NOMO-1 treated with dmso at 0.1 percent for 144 hours (cell line): ENCODE results near the gene NPAT.
A peak's percentile ranks its signal among the peaks of the same experiment; 100 is the strongest.

Experiments used
- DNase-seq: peaks from one replicate; lab custom pipeline; 2025; ENCODE audit not compliant: unreplicated experiment; lab: John Stamatoyannopoulos, UW

The NPAT gene

DNA sequence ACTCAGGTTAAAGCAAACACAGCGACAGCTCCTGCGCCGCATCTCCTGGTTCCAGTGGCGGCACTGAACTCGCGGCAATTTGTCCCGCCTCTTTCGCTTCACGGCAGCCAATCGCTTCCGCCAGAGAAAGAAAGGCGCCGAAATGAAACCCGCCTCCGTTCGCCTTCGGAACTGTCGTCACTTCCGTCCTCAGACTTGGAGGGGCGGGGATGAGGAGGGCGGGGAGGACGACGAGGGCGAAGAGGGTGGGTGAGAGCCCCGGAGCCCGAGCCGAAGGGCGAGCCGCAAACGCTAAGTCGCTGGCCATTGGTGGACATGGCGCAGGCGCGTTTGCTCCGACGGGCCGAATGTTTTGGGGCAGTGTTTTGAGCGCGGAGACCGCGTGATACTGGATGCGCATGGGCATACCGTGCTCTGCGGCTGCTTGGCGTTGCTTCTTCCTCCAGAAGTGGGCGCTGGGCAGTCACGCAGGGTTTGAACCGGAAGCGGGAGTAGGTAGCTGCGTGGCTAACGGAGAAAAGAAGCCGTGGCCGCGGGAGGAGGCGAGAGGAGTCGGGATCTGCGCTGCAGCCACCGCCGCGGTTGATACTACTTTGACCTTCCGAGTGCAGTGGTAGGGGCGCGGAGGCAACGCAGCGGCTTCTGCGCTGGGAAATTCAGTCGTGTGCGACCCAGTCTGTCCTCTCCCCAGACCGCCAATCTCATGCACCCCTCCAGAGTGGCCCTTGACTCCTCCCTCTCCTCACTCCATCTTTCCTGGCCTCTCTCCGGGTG is at the start of gene NPAT, which contains the start of gene ATM:
TSS of gene NPAT (minus strand) at position 65 of the 774 bp plus-strand sequence. CDS start 102 bp downstream, outside the sequence.
TSS of gene ATM (plus strand) at position 494 of the 774 bp plus-strand sequence. CDS start 4,558 bp downstream, outside the sequence.
- peak; percentile 98 for DNase-seq

- no peak for DNase-seq
Measured at GRCh38 chr11:108269583-108269982, 47.1 kb upstream of the NPAT start.

GRCh38 chr11:108253176-108253575 is 30.7 kb upstream of the NPAT start:
- DNase-seq: no peak

DNA sequence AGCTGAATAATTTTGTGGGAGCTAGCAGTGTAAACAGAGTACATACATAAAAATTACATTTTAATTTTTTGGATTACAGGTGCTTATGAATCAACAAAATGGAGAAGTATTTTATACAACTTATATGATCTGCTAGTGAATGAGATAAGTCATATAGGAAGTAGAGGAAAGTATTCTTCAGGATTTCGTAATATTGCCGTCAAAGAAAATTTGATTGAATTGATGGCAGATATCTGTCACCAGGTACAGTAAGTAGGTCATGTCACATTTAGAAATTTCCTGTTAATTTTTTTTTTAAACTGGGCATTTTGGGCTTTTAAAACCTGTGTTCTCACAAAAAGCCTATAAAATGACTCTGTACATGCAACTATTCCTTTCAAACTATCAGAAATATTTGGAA is 24.4 kb upstream of the NPAT start:
- DNase-seq: no peak

DNA sequence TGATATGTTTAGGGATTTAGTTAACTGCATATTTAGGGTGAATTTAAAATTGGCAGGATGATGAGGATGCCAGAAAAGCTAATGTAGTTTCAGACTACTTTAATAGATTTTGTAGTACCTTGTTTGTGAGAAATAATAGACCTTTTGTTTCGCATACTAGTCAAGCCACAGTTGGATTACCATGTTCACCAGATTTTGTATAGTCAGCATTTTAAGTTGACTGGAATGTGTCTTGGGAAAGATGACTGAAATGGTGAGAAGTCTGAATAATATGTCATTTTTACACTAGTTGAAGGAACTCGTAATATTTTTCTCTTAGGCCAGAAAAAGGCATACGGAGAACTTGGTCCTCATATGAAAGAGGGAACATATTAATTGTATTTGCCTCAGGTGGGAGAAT is 23.9 kb upstream of the NPAT start:
- no peak for DNase-seq

- DNase-seq: no peak
Measured at GRCh38 chr11:108242422-108242821, 20.0 kb upstream of the NPAT start.

- no peak for DNase-seq
Measured at GRCh38 chr11:108241330-108242037, 19.0 kb upstream of the NPAT start.

DNA sequence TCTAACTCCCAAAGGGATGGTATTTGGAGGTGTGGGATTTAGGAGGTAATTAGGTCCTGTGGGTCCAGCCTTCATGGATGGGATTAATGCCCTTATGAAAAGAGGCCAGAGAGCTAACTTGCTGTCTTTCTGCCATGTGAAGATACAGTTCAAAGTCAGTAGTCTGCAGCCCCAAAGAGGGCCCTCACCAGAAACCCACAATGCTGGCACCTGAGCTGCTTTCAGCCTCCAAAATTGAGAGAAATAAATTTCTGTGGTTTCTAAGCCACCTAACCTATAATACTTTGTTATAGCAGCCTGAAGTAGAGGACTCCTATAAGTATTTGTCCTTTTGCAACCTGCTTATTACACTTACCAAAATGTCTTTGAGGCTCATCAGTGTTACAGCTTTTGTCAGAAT is 16.6 kb upstream of the NPAT start:
- DNase-seq: no peak

- DNase-seq: no peak
Measured at GRCh38 chr11:108237058-108237481, 14.6 kb upstream of the NPAT start.

DNA sequence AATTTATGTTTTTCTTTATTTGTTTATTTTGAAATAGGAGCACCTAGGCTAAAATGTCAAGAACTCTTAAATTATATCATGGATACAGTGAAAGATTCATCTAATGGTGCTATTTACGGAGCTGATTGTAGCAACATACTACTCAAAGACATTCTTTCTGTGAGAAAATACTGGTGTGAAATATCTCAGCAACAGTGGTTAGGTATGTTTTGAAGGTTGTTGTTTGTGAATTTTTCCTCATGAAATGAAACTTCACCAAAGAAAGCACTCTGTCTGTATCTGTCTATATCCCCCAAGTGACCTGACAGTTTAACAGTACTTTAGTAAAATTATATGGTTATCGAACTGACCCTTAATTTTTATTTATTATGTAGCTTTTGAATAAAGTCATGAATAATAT is 13.2 kb upstream of the NPAT start:
- no peak for DNase-seq

- DNase-seq: no peak
Measured at GRCh38 chr11:108235192-108235591, 12.8 kb upstream of the NPAT start.

DNA sequence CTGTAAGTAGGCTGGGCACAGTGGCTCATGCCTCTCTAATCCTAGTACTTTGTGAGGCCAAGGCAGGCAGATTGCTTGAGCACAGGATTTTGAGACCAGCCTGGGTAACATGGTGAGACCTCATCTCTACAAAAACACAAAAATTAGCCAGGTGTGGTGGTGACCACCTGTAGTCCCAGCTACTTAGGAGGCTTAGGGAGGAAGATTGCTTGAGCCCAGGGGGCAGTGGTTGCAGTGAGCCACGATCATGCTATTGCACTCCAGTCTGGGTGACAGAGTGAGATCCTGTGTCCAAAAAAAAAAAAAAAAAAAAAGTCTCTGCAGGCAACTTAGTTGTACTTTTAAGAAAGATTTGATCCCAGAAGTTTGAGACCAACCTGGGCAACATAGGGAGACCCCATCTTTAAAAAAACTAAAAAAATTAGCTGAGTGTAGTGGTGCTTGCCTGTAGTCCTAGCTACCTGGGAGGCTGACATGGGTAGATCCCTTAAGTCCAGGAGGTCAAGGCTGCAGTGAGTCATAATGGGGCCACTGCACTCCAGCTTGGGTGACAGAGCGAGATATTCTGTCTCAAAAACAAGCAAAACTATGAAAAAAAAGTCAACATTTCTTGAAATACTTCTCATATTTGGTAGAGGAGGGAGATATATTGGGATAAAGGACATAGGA is 11.0 kb upstream of the NPAT start:
- DNase-seq: no peak

GRCh38 chr11:108228251-108228650 is 5.8 kb upstream of the NPAT start:
- no peak for DNase-seq

GRCh38 chr11:108226036-108226435 is 3.6 kb upstream of the NPAT start:
- DNase-seq: no peak

GRCh38 chr11:108224911-108225786 is 2.7 kb upstream of the NPAT start:
- peak; percentile 68 for DNase-seq

GRCh38 chr11:108224366-108224765 is 1.9 kb upstream of the NPAT start:
- peak; percentile 10 for DNase-seq

- DNase-seq: no peak
Measured at GRCh38 chr11:108223348-108224149, 1.1 kb upstream of the NPAT start.

DNA sequence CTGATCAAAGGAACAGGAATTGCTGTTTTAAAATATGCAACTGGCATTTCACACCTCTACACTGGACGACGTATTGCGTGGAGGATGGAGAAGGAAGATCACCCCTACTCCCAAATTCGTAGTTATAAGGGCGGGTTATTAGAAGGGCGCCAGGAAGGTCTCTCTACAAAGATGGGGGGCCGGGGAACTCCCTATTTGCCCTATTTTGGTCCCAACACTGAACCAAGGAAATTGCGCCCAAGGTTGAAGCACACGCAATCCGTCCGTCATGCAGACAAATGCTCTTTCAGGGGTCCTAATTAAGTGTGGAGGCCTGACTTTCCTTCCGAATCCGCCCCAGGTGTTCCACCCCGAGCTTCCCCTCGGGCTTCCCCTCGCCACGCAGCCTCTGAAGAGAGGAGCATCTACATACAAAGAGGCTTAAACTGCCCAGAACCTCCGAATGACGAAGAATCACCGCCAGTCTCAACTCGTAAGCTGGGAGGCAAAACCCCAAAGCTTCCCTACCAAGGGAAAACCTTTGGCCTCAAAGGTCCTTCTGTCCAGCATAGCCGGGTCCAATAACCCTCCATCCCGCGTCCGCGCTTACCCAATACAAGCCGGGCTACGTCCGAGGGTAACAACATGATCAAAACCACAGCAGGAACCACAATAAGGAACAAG is 396 bp downstream of the NPAT start:
- DNase-seq: no peak

DNA sequence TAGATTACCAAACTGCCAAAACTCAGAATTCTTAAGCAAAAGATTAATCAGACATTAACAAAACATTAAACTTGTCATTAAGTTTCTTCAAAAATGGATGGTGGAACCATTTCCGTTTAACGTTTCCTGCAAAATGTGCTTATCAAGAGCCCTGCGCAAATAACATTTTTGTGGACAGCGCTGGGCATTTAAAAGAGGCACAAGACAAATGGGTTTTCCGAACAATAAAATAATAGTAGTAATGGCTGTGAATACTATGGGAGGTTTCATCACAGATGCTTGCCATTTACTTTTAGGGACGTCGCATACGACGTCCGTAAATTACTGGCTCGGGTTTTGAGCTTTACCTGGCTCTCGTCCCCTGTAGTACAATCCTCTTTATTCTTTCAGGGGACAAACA is 1.1 kb downstream of the NPAT start:
- no peak for DNase-seq
